ENCODE results near the gene RETREG3. TPM values are rescaled to one million over a fixed set of nuclear protein-coding genes. Genes with fewer than 3 reads are reported as not detected.
"Not testable (repeated sequence)": the region's sequence is repeated elsewhere in the genome, so short reads cannot be mapped to it uniquely, and the experiment has no call there.

Gene RETREG3
- polyA plus RNA-seq, 1 donor from 2014 or later: 34.6 TPM

GRCh38 chr17:42553161-42553818, 55.9 kb downstream of the RETREG3 start:
- Histone ChIP-seq H3K9ac (ENCODE audit: low read length) (no peak overlapping the region), H4K20me1 (ENCODE audit: insufficient read depth) (no peaks in the 10 kb centered on the region), H3K4me3 (ENCODE audit: low read length) (peak overlapping the region; percentile 85), H3K4me2 (ENCODE audit: low read length) (no peak overlapping the region), H3K9me2 (ENCODE audit: insufficient read depth, low read length) (no peaks in the 10 kb centered on the region), H3K36me3 (ENCODE audit: insufficient read depth, low read length) (no peaks in the 10 kb centered on the region), H3K79me2 (replicated peaks; ENCODE audit: insufficient read depth, low read length) (no peaks in the 10 kb centered on the region), H3K27me3 (ENCODE audit: insufficient read depth, low read depth, low read length) (no peaks in the 10 kb centered on the region), H3K27ac (ENCODE audit: low read length) (no peak overlapping the region), H3F3A (ENCODE audit: insufficient read depth, low read length, poor library complexity, severe bottlenecking) (no peaks in the 10 kb centered on the region), H3K9me3 (ENCODE audit: low read length) (no peaks in the 10 kb centered on the region), H2AFZ (ENCODE audit: low read depth, low read length) (no peak overlapping the region)
- TF ChIP-seq TAF1 (IDR thresholded peaks at IDR 0.05; ENCODE audit: low read depth) (no peak), MXI1 (conservative IDR thresholded peaks at IDR 0.05; ENCODE audit: poor library complexity, severe bottlenecking) (no peak), SMC3 (conservative IDR thresholded peaks at IDR 0.05; ENCODE audit: poor library complexity) (no peak), EP300 (conservative IDR thresholded peaks at IDR 0.05; ENCODE audit: poor library complexity, severe bottlenecking) (no peak), EZH2 (IDR thresholded peaks at IDR 0.05; ENCODE audit: borderline replicate concordance, insufficient read depth, low read length, poor library complexity, severe bottlenecking) (no peak), CTCF (IDR thresholded peaks at IDR 0.05; ENCODE audit: poor library complexity, severe bottlenecking) (no peak), POLR2AphosphoS5 (IDR thresholded peaks at IDR 0.05) (no peak), REST (IDR thresholded peaks at IDR 0.05; ENCODE audit: borderline replicate concordance) (no peak), RAD21 (conservative IDR thresholded peaks at IDR 0.05) (no peak)

GRCh38 chr17:42552736-42553135, 56.4 kb downstream of the RETREG3 start, which contains the start of gene HSD17B1:
HSD17B1 (plus strand) TSS chr17:42552923; CDS start chr17:42552934, 11 bp downstream.
- H3F3A ChIP-seq (ENCODE audit: insufficient read depth, low read length, poor library complexity, severe bottlenecking); H3K36me3 ChIP-seq (ENCODE audit: insufficient read depth, low read length); H3K4me2 ChIP-seq (ENCODE audit: low read length); H4K20me1 ChIP-seq (ENCODE audit: insufficient read depth); H3K9me3 ChIP-seq (ENCODE audit: low read length); H3K79me2 ChIP-seq (replicated peaks; ENCODE audit: insufficient read depth, low read length); H3K9ac ChIP-seq (ENCODE audit: low read length); H3K27ac ChIP-seq (ENCODE audit: low read length); H3K27me3 ChIP-seq (ENCODE audit: insufficient read depth, low read depth, low read length); H2AFZ ChIP-seq (ENCODE audit: low read depth, low read length); H3K9me2 ChIP-seq (ENCODE audit: insufficient read depth, low read length): not testable (repeated sequence)
- H3K4me3 ChIP-seq (ENCODE audit: low read length): peak within 1 kb of the TSS; percentile 85

All from neural cell (in vitro differentiated cells).